HG03469 (cell line): Measurements from ENCODE around the gene CRHBP.
"Not testable (repeated sequence)": the region's sequence is repeated elsewhere in the genome, so short reads cannot be mapped to it uniquely, and the experiment has no call there.

Experiments used
- ATAC-seq: cut with Tn5 transposase; IDR thresholded peaks from one replicate; pipeline ENCODE4 v1.9.1; 2021; ENCODE audit warnings: mild to moderate bottlenecking, moderate library complexity, moderate number of reproducible peaks; ENCODE audit not compliant: unreplicated experiment

Gene CRHBP

DNA sequence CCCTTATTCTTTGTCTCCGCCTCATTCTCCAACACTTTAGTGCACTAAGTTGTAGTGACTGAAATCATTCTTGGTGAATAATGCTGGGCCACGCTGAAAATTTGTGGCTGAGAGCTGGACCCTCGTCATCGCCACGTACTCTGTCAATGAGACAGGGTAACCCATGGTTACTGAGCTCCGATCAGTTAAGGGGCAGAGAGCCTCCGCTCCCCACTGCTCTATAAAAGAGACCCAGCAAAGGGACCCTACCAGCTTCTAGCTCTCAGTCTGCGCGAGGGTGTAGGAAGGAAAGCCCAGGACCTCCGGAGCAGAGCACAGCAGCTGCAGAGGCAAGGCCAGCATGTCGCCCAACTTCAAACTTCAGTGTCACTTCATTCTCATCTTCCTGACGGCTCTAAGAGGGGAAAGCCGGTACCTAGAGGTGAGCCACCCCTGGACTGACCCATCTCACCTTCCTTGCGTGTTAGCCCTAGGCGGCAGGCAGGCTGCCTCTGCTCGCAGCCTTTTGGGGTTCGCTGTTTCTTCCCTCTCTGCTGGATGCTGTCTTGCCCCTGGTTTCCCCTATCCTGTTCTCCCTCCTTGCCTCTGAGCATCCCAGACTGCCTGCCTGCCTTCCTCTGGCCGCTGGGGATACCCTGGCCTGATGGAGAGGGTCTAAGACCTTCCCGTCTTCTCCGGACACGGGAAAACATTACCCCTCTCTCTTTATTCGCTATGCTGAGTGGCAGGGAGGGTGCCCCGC lies at the start of gene CRHBP:
TSS of gene CRHBP (plus strand) at position 251 of the 742 bp plus-strand sequence. CDS start at position 341, 90 bp downstream.
- ATAC-seq: no peak

- no peak for ATAC-seq
These were observed 44.7 kb upstream of the CRHBP start for GRCh38 chr5:76908166-76908565.

- not testable (repeated sequence) for ATAC-seq
These were observed 42.4 kb upstream of the CRHBP start for GRCh38 chr5:76910344-76910933.

- not testable (repeated sequence) for ATAC-seq
These were observed 38.2 kb upstream of the CRHBP start for GRCh38 chr5:76914671-76915070.

- no peak for ATAC-seq
These were observed 34.3 kb upstream of the CRHBP start for GRCh38 chr5:76918539-76918938.

- ATAC-seq: no peak
These were observed 32.4 kb upstream of the CRHBP start for GRCh38 chr5:76920491-76920890.

- no peak for ATAC-seq
These were observed 26.3 kb upstream of the CRHBP start for GRCh38 chr5:76926329-76927105.

DNA sequence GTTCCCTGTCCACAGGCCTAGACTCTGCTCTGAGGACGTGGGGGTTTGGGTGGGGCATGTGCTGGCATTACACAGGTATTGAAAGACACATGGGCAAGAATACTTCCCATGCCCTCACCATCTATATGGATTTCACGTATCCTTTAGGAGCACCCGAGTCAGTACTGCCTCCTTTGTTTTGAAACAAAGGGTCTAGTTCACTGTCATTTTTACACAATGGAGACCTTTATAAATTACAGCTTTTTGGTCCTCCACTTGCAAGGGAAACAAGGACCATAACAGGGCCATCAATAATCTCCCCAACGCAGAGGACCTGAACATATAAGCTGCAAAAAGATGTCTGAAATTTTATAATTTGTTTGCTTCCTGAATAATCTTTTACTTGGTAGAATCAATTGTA lies 24.9 kb upstream of the CRHBP start:
- ATAC-seq: no peak

GRCh38 chr5:76930083-76930482 lies 22.8 kb upstream of the CRHBP start:
- ATAC-seq: no peak

DNA sequence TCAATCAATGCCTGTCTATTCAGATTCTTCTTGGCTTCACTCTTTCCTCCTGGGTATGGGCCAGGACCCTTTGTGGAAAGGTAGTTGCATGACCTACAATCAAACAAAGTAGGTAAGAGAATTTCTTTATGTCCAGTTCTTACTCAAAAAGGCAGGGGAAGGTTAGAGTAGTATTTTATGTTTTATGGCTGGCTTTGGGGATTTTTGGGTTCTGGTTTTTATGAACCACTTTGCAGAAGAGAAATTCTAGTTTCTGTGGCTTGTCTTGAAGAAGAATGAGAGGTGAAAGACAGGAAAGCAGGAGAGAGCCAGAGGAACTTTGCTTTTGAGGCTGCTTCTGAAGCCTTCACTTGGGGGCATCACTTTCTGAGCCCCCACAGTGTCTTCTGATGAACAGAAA lies 14.7 kb upstream of the CRHBP start:
- ATAC-seq: no peak

DNA sequence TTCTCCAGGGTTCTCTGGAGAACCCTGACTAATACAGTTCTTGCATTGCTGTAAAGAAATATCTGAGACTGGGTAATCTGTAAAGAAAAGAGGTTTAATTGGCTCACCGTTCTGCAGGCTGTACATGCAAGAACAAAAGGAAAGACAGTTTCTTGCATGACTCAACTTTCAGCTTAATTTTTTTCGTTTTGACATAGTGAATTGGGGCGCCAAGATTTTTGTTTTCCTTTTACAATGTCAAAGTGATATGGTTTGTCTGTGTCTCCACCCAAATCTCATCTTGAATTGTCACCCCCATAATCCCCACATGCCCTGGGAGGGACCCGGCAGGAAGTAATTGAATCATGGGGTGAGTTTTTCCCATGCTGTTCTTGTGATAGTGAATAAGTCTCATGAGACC lies 11.8 kb upstream of the CRHBP start:
- no peak for ATAC-seq

DNA sequence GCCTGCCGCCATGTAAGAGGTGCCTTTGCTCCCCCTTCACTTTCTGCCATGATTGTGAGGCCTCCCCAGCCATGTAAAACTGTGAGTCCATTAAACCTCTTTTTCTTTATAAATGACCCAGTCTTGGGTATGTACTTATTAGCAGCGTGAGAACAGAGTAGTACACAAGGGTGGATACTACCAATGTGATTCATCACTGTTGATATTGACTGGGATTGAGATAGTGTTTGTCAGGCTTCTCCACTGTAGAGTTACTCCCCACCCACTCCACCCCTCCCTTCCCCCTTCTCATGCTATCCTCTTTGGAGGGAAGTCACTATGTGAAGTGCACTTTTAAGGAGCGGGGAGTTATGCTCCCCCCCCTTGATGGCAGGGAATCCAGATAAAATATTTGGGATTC lies 11.4 kb upstream of the CRHBP start:
- ATAC-seq: no peak

GRCh38 chr5:76942581-76942980 lies 10.3 kb upstream of the CRHBP start:
- no peak for ATAC-seq

DNA sequence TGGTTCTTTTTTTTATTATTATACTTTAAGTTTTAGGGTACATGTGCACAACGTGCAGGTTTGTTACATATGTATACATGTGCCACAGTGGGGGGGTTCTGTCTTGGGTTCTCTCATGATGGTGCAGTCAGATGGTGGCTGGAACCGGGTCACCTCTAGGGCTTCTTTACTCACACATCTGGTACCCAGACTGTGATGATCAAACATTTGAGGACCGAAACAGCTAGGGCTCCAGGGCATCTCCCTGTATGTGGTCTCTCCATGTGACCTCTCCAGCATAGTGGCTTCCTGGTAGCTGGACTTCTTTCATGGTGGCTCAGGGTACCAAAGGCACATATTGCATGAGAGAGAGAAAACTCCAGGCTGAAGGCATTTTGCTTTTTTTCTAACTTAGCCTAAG lies 9.8 kb upstream of the CRHBP start:
- no peak for ATAC-seq

DNA sequence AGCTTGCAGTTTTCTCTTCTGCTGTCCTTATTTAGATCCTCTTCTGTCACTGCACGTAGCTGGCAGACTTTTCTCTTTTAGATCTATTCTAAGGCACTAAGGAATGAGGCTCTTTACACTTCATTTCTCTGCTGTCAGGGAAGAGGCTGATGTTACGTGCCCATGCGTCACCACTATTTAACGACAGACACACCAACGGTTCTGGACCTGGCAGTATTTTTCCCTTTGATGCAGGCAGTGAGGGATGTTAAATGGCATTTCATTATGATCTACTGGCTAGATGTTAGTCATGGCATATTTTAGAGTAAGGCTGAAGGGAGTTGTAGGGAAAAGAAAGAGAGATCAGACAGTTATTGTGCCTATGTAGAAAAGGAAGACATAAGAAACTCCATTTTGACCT lies 8.2 kb upstream of the CRHBP start:
- ATAC-seq: no peak

- ATAC-seq: not testable (repeated sequence)
These were observed 7.6 kb upstream of the CRHBP start for GRCh38 chr5:76945238-76945637.

DNA sequence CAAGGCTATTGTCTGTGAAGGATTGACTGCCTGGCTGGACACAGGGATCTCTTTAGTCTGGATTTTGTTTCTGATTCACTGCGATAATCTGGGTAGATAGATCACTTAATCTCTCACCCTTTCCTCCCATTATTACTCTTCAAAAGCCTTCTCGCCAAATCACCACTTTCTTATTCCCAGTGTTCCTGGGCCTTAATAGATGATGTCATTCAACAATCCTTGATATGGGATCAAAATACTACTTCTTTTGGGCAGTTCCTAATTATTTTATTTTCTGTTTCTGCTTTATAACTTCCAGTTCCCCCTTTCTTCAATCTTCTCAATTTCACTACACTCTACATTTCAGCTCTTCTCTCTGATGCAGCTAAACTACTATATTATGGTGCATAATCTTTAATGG lies 6.8 kb upstream of the CRHBP start:
- no peak for ATAC-seq

DNA sequence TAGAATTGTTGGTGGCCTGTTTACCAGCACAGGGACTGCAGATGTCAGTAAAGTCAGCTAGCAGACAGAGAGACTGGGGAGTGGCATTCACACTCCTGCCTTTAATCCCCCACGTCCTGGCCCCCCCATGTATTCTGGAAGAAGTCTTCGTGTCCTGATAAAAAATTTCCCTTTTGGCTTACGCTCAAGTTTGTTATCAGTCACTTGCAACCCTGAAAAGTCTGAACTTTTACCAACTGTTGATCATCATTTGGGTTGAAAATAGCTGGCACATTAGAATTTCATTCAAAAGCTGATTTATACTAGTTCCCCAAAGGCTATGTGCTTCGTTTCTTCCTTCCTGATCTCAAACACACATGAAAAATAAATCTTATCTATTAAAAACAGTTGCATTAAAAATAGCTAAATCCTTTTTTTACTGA lies 5.8 kb upstream of the CRHBP start:
- ATAC-seq: no peak

- no peak for ATAC-seq
These were observed 922 bp downstream of the CRHBP start for GRCh38 chr5:76953551-76954382.

DNA sequence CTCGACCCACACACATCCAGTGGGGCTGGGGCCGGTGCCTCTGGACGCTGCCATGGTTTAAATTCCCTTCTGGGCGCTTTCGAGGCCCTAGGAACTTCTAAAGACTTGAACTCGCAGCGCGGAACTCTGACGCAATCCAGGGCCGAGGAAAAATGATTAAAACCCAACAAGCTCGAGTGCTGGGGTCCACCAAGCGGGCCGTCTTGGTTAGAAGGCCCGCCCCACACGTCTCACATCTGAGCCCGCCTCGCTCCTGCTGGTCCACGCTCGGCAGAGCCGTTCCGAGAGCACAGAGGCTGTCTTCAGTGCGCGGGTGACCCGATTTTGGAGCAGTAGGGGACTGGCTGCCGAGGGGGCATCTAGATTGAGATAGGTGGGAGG lies 1.5 kb downstream of the CRHBP start:
- no peak for ATAC-seq

GRCh38 chr5:76956033-76956432 lies 3.2 kb downstream of the CRHBP start:
- no peak for ATAC-seq
